Subcutaneous adipose tissue (tissue), 4 donors: ENCODE data around the gene ATOH7. TPM values are rescaled to one million over a fixed set of nuclear protein-coding genes. Genes with fewer than 3 reads are reported as not detected.

Source experiments
- CTCF ChIP-seq: fragments of 450-650 bp; IDR thresholded peaks from one replicate; pipeline ENCODE4 v1.5.1; 2016; ENCODE audit warnings: low read depth, mild to moderate bottlenecking, control low read depth, antibody characterized with exemption, moderate library complexity
- total RNA-seq, 4 donors: library from RNA; depleted of rRNA; stranded (reverse); fragments of >200 nt; gene quantifications; one replicate each; pipeline ENCODE4 v1.1.0, GENCODE V29; 2016

Gene ATOH7
- total RNA-seq, 4 donors from 2014 or later, result not detected

GRCh38 chr10:68188835-68189234 lies 43.1 kb downstream of the ATOH7 start:
- no peak for TF ChIP-seq CTCF

GRCh38 chr10:68185085-68185484 lies 46.8 kb downstream of the ATOH7 start:
- TF ChIP-seq CTCF, result no peak

GRCh38 chr10:68184546-68184945 lies 47.4 kb downstream of the ATOH7 start:
- TF ChIP-seq CTCF, result no peak

Other genes with a start within 250 kb of the ATOH7 start
- gene HERC4, start 156.8 kb downstream of the ATOH7 start, total RNA-seq, result 10 to 100 TPM; 57.7 to 80.8 (median 75.2) TPM
- gene MYPN, start 122.6 kb downstream of the ATOH7 start, total RNA-seq, result not detected
- gene HNRNPH3, start 100.0 kb upstream of the ATOH7 start, total RNA-seq, result 10 to 100 TPM; 49.3 to 88.0 (median 56.3) TPM
- gene PBLD, start 100.8 kb upstream of the ATOH7 start, total RNA-seq, result 10 to 100 TPM in 3 of 4 donors, 1 to 10 TPM in 1; 7.7 to 15.4 (median 12.7) TPM
- 10 to 100 TPM; 26.9 to 37.7 (median 32.8) TPM for gene RUFY2, start 175.2 kb upstream of the ATOH7 start, total RNA-seq
- gene DNA2, start 239.9 kb upstream of the ATOH7 start, total RNA-seq, result 1 to 10 TPM; 2.3 to 6.8 (median 3.9) TPM